NCI-H1694 (cell line): Measurements from ENCODE around the gene IL31RA.

Source experiments
- DNase-seq: peaks from one replicate; lab custom pipeline; 2025; lab: John Stamatoyannopoulos, UW

Gene IL31RA

DNA sequence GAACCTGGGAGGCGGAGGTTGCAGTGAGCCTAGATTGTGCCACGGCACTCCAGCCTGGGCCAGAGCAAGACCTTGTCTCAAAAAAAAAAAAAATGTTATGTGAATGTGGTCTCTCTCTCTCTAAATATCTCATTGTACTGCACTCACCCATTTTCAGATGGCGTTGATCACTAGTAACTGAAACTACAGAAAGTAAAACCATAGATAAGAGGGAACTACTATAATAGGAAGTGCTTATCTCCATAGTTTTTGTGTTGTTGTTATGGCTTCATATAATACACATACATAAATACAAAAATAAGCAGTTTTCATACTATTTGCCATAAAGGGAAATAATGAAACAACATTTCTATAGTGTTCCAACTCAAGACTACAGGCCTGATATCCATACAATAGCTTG, 9.1 kb downstream of the IL31RA start:
- no peak for DNase-seq

DNA sequence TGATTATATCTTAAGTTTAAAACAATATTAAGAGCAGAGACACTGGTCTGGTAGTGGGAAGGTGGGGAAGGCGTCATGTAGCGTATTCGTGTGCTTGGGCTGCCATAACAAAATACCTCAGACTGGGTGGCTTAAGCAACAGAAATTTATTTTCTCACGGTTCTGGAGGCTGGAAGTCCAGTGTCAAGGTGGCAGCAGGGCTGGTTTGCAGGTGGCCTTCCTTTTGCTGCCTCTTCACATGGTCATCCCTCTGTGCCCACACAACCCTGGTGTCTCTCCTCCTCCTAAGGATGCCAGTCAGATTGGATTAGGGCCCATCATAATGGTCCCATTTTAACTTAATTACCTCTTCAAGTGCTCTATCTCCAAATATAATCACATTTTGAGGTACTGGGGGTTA, 9.6 kb downstream of the IL31RA start:
- no peak for DNase-seq

DNA sequence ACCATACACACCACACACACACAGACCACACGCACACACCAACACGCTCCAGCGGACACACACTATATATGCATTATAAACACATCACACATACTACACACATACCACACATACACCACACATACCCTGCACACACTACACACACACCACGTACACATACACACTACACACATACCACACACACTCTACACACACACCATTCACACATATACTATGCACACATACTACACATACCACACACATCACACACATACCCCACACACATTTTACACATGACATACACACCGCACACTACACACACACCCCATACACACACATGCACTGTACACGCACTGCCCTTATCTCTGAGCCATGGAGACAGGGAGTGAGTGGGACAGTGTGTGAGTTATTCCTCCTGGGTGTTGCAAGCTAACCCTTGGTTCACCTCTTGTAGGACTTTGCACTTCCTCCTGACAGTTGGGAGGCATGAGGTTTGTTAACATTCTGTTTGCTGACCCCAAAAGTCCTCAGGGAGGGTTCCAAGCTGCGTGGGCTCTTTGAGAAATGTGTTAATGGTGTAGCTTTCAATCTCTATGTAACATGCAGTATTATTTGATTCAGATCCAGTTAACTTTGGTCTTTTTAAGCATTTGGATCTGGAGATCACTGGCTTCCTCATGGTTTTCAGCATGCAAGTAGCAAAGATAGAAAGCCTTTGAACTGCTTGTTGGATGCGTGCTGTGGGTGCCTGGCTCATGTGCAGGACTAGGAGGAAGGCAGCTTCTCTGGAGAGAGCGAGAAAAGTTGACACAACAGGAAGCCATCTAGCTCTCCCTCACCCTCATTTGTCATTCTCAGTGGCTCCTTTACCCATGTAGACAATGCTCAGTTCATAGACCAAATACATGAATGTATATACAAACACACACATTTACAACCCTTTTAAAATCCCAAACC, 13.7 kb downstream of the IL31RA start:
- no peak for DNase-seq

DNA sequence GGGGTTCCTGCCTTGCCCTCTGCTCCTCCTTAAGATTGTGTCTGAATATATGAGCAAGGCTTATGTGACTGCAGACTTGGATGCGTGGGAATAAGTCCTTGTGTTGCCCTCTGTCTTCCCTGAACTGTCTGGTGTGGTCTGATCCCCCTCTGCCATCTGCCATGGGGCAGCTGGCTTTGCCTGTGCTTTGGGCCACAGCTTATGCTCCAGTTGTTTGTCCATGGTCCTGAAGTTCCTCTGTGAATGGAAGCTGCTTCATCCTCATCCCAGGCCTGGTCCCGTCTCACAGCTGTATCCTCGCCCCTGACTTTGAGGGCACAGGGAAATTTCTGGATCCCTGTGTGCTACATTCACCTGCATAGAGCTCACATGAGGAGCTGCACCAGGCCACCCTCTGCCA, 14.7 kb downstream of the IL31RA start:
- DNase-seq, result no peak

DNA sequence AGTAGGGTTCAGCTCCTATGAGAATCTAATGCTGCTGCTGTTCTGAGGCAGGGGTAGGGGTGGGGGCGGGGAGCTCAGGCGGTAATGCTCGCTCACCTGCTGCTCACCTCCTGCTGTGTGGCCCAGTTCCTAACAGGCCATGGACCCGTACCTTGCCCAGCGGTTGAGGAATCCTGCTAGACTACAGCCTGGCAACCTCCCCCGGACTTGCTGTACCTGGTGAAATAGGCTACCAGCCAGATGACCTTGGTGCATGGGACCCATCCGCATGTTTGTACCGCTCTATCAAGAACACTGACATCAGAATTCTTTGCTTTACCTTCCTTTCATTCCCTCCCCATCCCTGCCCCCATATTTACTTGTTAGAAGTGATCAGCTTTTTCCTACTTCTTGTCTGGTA, 15.3 kb downstream of the IL31RA start:
- no peak for DNase-seq

DNA sequence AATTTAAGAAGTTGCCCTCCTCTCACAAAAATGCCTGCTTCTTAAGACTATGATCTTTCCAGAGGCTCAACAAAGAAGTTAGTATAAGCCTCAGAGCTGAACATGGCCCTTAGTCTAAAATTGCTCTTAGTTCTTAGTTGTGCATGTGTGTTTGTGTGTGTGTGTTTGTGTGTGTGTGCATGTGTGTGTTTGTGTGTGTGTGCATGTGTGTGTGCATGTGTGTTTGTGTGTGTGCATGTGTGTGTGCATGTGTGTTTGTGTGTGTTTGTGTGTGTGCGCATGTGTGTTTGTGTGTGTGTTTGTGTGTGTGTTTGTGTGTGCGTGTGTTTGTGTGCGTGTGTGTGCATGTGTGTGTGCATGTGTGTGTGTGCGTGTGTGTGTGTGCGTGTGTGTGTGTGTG, 15.8 kb downstream of the IL31RA start:
- no peak for DNase-seq

DNA sequence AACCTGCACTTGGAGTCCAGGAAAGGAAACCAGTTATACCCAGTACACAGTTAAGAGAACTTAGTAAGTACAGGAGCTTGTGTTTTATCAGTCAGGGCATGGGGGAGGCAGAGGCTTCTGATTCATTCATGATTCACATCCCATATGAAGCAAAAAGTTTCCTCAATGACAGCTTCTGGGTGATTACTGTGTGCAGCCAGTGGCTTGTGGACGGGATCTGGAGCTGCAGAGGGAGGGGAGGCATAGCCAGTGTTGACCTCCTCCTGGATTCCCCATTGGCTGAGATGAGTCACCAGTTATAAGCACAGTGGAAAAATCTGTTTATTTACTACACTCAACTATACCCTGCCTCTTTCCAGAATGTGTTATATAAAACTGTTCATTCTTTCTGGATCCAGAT, 17.7 kb downstream of the IL31RA start:
- DNase-seq, result no peak

DNA sequence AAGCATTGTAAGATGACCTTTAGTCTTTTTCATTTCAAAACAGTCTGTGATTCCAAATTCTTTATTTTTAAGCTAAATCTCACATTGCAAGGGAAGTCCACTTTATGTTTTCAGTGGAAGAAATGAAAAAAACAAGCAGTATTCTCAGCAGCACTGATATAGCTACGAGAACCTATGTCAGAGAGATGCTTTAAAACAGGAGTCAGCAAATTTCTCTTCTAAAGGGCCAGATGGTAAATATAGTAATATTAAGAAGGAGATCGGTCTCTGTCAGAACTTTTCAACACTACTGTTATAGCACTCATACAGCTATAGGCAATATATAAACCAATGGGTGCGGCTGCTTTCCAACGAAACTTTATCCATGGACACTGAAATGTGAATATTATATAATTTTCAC, 18.7 kb downstream of the IL31RA start:
- no peak for DNase-seq

DNA sequence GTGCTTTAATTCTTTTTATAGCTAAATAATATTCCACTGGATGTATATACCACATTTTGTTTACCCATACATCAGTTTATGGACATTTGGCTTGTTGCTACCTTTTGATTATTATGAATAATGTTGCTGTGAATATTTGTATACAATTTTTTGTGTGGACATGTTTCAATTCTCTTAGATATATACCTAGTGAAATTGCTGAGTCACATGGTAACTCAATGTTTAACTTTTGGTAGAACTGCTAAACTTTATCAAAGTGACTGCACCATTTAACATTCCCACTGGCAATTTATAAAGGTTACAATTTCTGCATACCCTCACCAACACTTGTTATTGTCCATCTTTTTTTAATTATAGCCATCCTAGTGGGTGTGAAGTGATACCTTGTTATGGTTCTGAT, 22.1 kb downstream of the IL31RA start:
- no peak for DNase-seq

DNA sequence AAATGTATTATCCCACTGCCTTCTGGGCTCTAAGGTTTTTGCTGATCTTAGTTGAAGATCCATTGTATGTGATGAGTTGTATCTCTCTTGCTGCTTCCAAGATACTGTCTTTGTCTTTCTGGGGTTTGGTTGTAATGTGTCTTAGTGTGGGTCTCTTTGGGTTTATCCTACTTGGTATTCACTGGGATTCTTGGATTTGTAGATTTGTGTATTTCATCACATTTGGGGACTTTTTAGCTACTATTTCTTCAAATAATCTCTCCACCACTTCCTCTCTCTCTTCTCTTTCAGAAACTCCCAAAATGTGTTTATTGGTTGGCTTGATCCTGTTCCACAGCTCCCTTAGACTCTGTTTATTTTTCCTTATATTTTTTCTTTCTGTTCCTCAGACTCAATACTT, 26.5 kb downstream of the IL31RA start:
- no peak for DNase-seq

DNA sequence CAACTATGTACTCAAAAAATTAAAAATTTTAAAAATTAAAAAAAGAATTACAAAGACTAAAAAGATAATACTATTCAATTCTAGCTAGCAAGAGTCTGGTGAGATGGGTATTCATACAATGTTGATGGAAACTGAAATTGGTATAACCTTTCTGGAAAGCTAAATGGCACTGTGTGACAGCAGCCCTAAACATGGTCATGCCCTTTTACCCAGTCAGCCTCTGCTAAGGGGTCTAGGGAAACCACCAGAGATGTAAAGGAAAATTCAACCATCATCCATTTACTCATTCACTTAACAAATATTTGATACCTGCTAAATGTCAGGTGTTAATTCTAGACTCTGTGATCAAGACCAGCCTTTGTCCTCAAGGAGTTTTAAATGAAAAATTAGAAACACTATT, 29.3 kb downstream of the IL31RA start:
- DNase-seq, result no peak

DNA sequence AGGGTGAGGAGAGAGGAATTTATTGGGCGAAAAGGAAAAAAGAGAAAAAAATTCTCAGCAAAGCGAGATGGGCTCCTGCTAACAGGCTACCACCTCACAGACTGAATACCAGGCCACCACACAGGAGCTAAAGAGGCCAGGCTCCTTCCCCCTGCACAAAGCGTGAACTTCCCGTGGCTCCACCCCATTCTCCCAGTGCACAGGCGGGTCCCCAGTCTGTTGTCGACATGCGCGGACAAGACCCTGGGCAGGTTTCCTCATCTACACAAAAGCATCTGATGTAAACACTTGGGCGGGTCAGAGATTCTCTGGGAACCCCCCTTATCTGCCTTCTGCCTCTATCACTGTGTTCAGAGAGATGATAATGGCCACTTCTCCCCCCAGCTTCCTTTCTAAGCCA, 34.2 kb downstream of the IL31RA start:
- DNase-seq, result no peak

DNA sequence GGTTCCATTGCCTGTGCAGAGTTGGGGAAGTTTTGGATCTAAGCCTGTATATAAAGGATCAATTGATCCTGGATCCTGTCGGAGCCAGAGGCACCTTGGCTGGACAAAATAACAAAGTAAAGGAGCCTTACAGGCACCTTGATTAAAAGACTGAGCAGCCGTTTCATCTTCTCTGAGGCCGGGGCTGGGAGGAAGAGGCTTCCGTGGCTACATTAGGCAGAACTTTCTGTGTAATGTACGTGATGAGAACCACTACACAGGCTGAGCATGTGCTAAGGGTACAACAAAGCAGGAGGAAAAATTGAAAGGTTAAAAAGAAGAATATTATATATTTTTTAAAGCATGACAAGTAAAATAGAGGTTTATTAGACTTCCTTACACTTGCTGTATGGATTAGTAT, 37.0 kb downstream of the IL31RA start:
- no peak for DNase-seq

DNA sequence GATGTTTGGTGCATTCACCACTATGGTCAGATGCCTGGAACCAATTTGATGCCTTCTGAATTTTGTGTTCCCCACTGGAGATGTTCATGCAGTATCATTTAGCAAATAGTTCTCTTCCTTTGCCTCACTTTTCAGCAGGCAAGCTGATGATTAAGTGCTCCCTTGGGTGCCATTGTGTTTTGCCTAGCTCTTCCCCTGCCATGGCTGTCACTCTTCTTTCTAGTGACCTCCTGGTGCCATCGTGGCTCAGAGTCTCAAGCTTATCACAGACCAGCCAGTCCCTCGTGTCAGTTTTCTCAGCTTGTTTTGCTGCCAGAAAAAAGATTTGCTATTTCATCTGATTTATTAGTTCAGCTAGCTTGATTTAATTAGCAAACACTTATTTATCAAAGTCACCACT, 41.3 kb downstream of the IL31RA start:
- DNase-seq, result no peak

DNA sequence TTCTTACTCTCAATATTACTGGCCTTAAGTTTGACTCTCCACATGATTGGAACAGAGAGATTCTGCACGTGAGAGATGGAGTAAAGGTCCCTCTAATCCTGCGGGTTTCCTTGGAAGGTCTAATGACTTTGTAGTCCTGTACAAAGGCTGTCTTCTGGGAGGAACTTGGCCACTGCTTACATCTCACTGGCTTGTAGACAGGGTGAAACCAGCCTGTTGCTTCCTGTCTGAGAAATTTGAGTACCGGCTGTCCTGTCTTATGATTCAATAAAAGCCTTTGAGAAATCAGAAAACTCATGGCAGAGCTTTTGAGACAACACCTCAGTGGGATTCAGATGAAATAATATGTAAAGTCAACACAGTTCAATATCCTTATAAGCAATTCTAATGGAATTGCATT, 43.0 kb downstream of the IL31RA start:
- no peak for DNase-seq

DNA sequence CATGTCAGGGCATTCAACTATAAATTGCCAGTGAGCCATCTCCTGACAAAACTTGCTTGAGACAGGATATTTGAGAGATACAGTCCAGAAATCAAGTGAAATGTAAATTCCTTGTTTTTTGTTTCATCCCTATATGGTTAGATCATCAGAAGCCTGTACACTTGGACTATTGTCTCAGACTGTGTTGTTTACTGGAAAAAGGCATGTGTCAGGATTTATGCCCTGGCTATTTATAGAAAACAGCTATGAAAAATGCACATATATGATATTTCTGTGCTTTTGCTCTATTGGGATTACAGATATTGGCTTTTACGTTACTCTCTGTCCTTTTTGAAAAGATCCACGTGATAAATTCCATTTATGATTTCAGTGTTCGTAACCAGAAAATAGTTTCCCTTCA, 44.2 kb downstream of the IL31RA start:
- DNase-seq, result no peak

DNA sequence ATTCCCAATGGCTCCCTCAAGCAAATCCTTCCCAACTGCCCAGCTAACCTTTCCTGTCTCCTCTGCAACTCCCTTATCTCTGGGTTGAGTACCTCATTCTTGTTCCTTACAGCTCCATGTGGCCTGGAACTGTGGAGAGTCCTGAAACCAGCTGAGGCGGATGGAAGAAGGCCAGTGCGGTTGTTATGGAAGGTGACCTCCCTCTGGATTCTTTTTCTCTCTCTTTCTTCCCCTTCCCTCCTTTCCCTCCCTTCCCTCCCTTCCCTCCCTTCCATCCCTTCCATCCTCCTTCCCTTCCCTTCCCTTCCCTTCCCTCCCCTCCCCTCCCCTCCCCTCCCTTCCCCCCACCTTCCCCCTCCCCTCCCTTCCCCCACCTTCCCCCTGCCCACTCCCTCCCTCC, 45.1 kb downstream of the IL31RA start:
- DNase-seq, result no peak

DNA sequence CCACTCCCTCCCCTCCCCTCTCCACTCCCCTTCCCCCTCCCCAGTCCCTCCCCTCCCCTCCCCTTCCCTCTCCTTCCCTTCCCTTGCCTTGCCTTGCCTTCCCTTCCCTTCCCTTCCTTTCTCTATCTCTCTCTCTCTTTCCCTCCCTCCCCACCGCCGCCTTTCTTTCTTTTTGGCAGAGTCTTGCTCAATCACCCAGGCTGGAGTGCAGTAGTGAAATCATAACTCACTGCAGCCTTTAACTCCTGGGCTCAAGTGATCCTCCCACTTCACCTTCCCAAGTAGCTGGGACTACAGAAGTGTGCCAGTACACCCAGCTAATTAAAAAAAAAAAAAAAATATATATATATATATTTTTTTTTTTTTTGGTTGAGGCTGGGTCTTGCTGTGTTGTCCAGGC, 45.5 kb downstream of the IL31RA start:
- DNase-seq, result no peak

DNA sequence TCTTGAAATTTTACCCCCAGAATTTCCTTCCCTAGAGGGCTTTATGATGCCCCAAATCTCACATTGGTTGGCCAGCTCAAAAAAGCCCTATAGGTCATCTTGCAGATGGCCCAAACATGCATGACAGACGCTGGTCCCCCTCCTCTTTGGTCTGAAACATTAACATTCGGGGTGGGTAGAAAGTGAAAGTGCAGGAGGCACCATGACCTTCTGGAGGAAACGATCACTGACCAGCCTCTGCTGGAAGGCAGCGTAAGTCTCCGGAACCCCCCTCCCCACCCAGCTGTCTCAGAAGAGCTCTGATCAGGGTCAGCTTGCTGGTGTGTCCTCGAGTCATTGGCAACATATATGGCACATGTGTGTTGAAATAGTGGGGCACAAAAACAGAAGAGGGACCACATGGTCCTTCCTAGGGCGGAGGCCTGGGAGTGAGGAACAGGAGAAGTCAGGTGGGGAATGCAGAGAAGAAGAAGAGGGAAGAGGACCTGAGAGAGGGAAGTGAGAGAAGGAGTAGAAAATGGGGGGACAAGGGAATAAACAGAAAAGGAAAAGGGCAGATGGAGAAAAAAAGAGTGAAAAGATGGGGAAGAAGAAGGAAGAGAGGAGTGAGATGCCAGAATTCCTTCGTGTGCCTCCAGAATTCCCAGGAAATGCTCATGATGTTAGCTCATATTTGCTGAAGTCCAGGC, 46.2 kb downstream of the IL31RA start:
- no peak for DNase-seq

DNA sequence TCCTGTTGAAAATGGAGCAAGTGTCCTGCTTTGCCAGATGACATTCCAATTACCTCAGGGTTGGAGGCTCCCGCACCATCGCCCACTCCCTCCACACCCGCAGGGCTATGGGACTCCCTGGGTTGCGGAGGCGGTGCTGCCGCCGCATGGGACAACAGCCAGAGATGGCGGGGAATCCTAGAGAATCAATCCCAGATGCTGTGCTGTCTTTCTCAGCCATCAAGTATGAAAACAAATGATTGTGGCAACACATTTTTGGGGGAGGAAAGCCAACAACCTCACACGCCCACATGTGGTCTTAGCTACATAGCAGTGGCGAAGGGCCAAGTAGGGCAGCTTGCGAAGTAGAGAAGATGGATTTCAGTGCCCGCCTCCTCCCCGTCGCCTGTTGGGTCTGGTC, 46.7 kb downstream of the IL31RA start:
- no peak for DNase-seq

DNA sequence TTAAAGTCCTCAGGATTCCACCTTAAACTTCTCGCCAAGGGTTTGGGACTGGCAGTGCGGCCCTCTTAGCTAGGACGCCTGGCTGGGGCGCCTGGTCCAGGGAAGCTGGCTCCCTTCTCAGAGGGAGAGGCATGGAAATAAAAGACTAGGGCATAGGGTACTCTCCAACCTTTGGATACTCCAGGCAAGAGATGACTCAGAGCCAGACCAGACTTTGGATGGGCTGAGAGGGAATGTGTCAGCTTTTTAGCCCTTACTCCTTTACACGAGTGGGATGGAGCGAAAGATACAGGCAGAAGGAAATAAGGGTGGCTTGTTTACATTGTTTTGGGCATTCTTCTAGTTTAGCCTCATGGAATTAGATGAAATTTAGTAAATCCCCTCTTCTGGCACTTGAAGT, 48.2 kb downstream of the IL31RA start:
- DNase-seq, result no peak

DNA sequence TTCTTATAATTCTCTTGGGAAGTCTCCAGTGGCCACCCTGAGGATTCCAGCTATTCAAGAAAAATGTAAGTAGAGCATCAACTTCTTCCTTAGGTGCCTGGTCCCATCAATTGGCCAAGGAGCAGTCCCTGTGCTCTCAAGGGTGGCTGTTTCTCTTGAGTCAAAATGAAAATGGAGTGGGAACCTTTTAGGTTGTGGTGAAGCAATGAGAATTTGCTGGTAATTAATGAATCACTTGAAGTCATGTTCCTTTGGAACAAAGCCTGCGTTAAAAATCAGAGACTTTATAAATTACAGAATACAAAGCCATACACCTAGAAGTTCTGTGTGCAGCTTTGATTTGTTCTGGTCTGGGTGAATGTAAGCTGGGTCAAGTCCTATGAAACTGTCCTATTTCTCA, 48.9 kb downstream of the IL31RA start:
- no peak for DNase-seq

DNA sequence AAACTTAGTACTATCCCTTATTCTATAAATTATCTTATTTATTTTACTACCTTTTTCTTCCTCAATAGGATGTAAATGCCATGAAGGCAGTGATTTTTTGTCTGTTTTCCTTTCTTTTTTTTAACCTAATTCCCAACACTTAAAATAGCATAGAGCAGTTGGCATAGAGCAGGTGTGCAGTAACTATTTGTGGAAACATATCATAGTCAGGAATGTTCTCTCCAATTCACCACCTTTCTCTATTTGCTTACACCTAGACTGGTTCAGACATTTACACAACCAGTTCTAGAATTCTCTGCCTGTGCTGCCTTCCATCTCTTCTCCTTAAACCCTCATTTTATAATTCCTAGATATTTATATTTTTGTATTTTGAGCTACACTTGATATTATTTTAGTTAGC, 49.6 kb downstream of the IL31RA start:
- DNase-seq, result no peak

DNA sequence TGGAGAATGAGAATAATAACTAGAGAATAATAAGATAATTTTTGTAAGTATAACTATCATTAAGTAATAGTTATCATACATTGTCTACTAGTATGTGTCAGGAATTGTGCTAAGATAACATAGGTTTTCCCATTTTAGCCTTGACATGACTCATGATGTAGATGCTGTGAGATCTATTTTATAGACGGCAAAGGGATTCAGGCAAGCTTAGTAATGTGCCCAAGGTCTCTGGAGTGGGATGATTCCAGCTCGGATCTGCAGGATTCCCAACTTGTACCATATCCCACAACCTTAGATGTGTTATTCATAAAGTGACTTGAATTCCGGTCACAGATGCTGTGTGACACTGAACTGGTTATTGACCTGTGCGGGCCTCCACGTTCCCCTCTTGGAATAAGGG, 51.5 kb downstream of the IL31RA start:
- DNase-seq, result no peak
